Naive thymus-derived CD4-positive, alpha-beta T cell (primary cell): ENCODE data around the gene EXOC6. TPM values are rescaled to one million over a fixed set of nuclear protein-coding genes. Genes with fewer than 3 reads are reported as not detected.

ENCODE experiments used
- ATAC-seq: fragments of 150-1000 bp; cut with Tn5 transposase; 2 replicates; pipeline ENCODE4 v1.10.0; 2021; ENCODE audit warnings: mild to moderate bottlenecking, moderate library complexity
- CTCF ChIA-PET: fragments of 350-600 bp; sonication (Branson Sonifier 250); formaldehyde crosslinking; loops from one replicate; lab custom pipeline; 2021; ENCODE audit warnings: antibody characterized with exemption; lab: Charles Lee
- POLR2A ChIA-PET: fragments of 350-600 bp; sonication (Branson Sonifier 250); formaldehyde crosslinking; loops from one replicate; lab custom pipeline; 2021; ENCODE audit warnings: antibody characterized with exemption, inconsistent platforms; lab: Charles Lee
- DNase-seq, 9 donors: peaks; one replicate each; pipeline versions ENCODE4 v3.0.0 to v3.0.0-alpha.2; 2020 to 2022; ENCODE audit warnings: mixed read lengths in 1 of 9
- H3K27ac ChIP-seq: one replicate; pipeline ENCODE4 v1.7.0; 2013; ENCODE audit warnings: mild to moderate bottlenecking, low read depth, low read length, moderate library complexity
- H3K27me3 ChIP-seq, 2 donors: one replicate each; pipeline ENCODE4 v1.7.0; 2013; ENCODE audit warnings: low read length in 2 of 2, mild to moderate bottlenecking in 2 of 2, moderate library complexity in 2 of 2; ENCODE audit not compliant: control insufficient read depth in 2 of 2, insufficient read depth in 2 of 2
- H3K36me3 ChIP-seq, 3 experiments: 1 replicate in 2 of 3; 2 replicates in 1 of 3; pipeline ENCODE4 v1.7.0; 2013; ENCODE audit warnings: low read length in 3 of 3, mild to moderate bottlenecking in 3 of 3, moderate library complexity in 1 of 3; ENCODE audit not compliant: insufficient read depth in 3 of 3, control insufficient read depth in 2 of 3
- H3K4me1 ChIP-seq, 2 donors: one replicate each; pipeline ENCODE4 v1.7.0; 2013; ENCODE audit warnings: low read length in 2 of 2, mild to moderate bottlenecking in 2 of 2, moderate library complexity in 1 of 2; ENCODE audit not compliant: control insufficient read depth in 2 of 2, insufficient read depth in 2 of 2
- H3K4me3 ChIP-seq: 2 replicates; pipeline ENCODE4 v1.7.0; 2013; ENCODE audit warnings: mild to moderate bottlenecking, low read length
- H3K9me3 ChIP-seq, 3 experiments: 1 replicate in 2 of 3; 2 replicates in 1 of 3; pipeline ENCODE4 v1.7.0; 2013; ENCODE audit warnings: low read length in 3 of 3; ENCODE audit not compliant: control insufficient read depth in 2 of 3
- H3K27ac Mint-ChIP-seq, 9 donors: one replicate each; pipeline ENCODE4 v1.8.0; 2020 to 2022; ENCODE audit warnings: mixed read lengths in 9 of 9, mild to moderate bottlenecking in 8 of 9, moderate library complexity in 5 of 9, inconsistent platforms in 2 of 9
- H3K27me3 Mint-ChIP-seq, 5 donors: one replicate each; pipeline ENCODE4 v1.8.0; 2021 to 2022; ENCODE audit warnings: mixed read lengths in 5 of 5, mild to moderate bottlenecking in 1 of 5
- H3K36me3 Mint-ChIP-seq, 5 donors: one replicate each; pipeline ENCODE4 v1.8.0; 2020 to 2022; ENCODE audit warnings: mixed read lengths in 5 of 5, mild to moderate bottlenecking in 3 of 5, inconsistent platforms in 1 of 5
- H3K4me1 Mint-ChIP-seq, 7 donors: one replicate each; pipeline ENCODE4 v1.8.0; 2020 to 2022; ENCODE audit warnings: mixed read lengths in 7 of 7, mild to moderate bottlenecking in 3 of 7, inconsistent platforms in 1 of 7
- H3K4me3 Mint-ChIP-seq, 10 donors: one replicate each; pipeline ENCODE4 v1.8.0; 2020 to 2022; ENCODE audit warnings: mild to moderate bottlenecking in 10 of 10, mixed read lengths in 10 of 10, moderate library complexity in 6 of 10, inconsistent platforms in 2 of 10
- H3K9me3 Mint-ChIP-seq, 11 donors: one replicate each; pipeline ENCODE4 v1.8.0; 2020 to 2022; ENCODE audit warnings: mixed read lengths in 11 of 11, mild to moderate bottlenecking in 4 of 11, inconsistent platforms in 1 of 11, moderate library complexity in 1 of 11
- intact Hi-C, 2 donors: fragments of 100-400 bp; cut with micrococcal nuclease; formaldehyde crosslinking; loops; one replicate each; pipeline ENCODE4 v1.15.1; 2023
- polyA plus RNA-seq, 2 donors: library from polyadenylated mRNA; unstranded; fragments of 300-500 nt; fragmentation: Illumina TruSeq; gene quantifications; one replicate each; pipeline ENCODE4 v1.2.3, GENCODE V29; 2021
- total RNA-seq, 6 experiments: library from RNA in 5 of 6; stranded (reverse) in 5 of 6; gene quantifications; 1 replicate in 5 of 6; 2 replicates in 1 of 6; pipeline ENCODE4 v1.2.3 and lab custom pipeline; 2021 to 2026

EXOC6 gene
- total and polyA plus RNA-seq, 7 experiments from 2014 or later, result 5.8 to 12.1 (median 9.8) TPM

- Mint-ChIP-seq H3K4me3 (no peak overlapping the region), H3K36me3 (no peaks in the 10 kb centered on the region), H3K27me3 (peaks cover 5 to 32% (median 15%) of the 10 kb centered on the region in 5 donors), H3K27ac (no peak overlapping the region), H3K4me1 (peaks cover 0 to 2% (median 0%) of the 10 kb centered on the region in 7 donors), H3K9me3 (peaks cover 0 to 3% (median 0%) of the 10 kb centered on the region in 11 donors)
- H3K27me3 ChIP-seq, result peaks cover 0 to 8% of the 10 kb centered on the region in 2 donors
- H3K36me3 ChIP-seq, result no peaks in the 10 kb centered on the region
- no peaks in the 10 kb centered on the region for H3K9me3 ChIP-seq
- H3K4me3 ChIP-seq, result no peak overlapping the region
- no peak overlapping the region for H3K27ac ChIP-seq
- DNase-seq (no peak), ATAC-seq (no peak)
- no peaks in the 10 kb centered on the region for H3K4me1 ChIP-seq
- POLR2A ChIA-PET, result no interaction called here
- CTCF ChIA-PET, result no interaction called here
- intact Hi-C loops, result no loop called here
Measured at GRCh38 chr10:92810934-92811532, 37.3 kb upstream of the EXOC6 start.

DNA sequence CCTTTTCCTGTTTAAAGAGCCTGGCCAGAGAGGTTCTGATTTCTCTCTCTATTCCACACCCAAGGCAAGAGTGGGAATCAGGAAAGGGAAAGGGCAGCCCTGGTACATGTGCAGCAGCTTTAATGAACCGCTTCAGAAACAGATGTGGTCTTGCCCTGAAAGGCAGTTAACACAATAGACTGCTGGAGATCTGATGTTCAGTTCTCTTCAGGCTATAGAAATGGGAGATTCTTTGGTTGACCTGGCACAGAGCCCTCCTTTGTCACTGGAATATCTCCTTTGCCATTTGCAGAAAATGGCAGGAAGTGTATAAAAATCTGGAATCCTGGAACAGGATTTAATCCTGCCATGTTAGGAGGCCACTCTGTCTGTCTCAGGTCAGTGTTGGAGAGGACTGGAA is 36.3 kb upstream of the EXOC6 start:
- POLR2A ChIA-PET, result no interaction called here

GRCh38 chr10:92813979-92814378 is 34.3 kb upstream of the EXOC6 start:
- DNase-seq (no peak), ATAC-seq (no peak)
- Histone ChIP-seq H3K9me3 (no peaks in the 10 kb centered on the region), H3K27me3 (peaks cover 0 to 8% of the 10 kb centered on the region in 2 donors), H3K4me3 (no peak overlapping the region), H3K36me3 (no peaks in the 10 kb centered on the region), H3K4me1 (no peaks in the 10 kb centered on the region), H3K27ac (no peak overlapping the region)
- H3K27me3 Mint-ChIP-seq, result peaks cover 5 to 26% (median 13%) of the 10 kb centered on the region in 5 donors
- H3K36me3 Mint-ChIP-seq, result peaks cover 0 to 5% (median 0%) of the 10 kb centered on the region in 5 donors
- ChIA-PET CTCF (no interaction called here), POLR2A (no interaction called here)
- H3K27ac Mint-ChIP-seq, result no peak overlapping the region
- H3K9me3 Mint-ChIP-seq, result no peaks in the 10 kb centered on the region
- H3K4me3 Mint-ChIP-seq, result no peak overlapping the region
- intact Hi-C loops, result no loop called here
- H3K4me1 Mint-ChIP-seq, result no peaks in the 10 kb centered on the region

More for the DNA sequence above, 36.3 kb upstream of the EXOC6 start:
- Mint-ChIP-seq H3K4me1 (no peaks in the 10 kb centered on the region), H3K9me3 (peaks cover 0 to 3% (median 0%) of the 10 kb centered on the region in 11 donors), H3K27ac (no peak overlapping the region), H3K36me3 (peaks cover 0 to 3% (median 0%) of the 10 kb centered on the region in 5 donors), H3K27me3 (peaks cover 10 to 30% (median 16%) of the 10 kb centered on the region in 5 donors), H3K4me3 (no peak overlapping the region)
- intact Hi-C loops, result no loop called here
- H3K4me1 ChIP-seq, result no peaks in the 10 kb centered on the region
- CTCF ChIA-PET, result no interaction called here
- DNase-seq (no peak), ATAC-seq (no peak)
- peaks cover 0 to 8% of the 10 kb centered on the region in 2 donors for H3K27me3 ChIP-seq
- no peaks in the 10 kb centered on the region for H3K36me3 ChIP-seq
- H3K4me3 ChIP-seq, result no peak overlapping the region
- no peak overlapping the region for H3K27ac ChIP-seq
- H3K9me3 ChIP-seq, result no peaks in the 10 kb centered on the region

GRCh38 chr10:92814790-92815189 is 33.5 kb upstream of the EXOC6 start:
- no peak overlapping the region for H3K4me3 Mint-ChIP-seq
- ChIA-PET POLR2A (no interaction called here), CTCF (no interaction called here)
- peaks cover 5 to 26% (median 13%) of the 10 kb centered on the region in 5 donors for H3K27me3 Mint-ChIP-seq
- H3K27me3 ChIP-seq, result peaks cover 0 to 8% of the 10 kb centered on the region in 2 donors
- H3K4me1 ChIP-seq, result no peaks in the 10 kb centered on the region
- no peaks in the 10 kb centered on the region for H3K36me3 ChIP-seq
- H3K4me1 Mint-ChIP-seq, result no peaks in the 10 kb centered on the region
- no peak for ATAC-seq
- H3K27ac ChIP-seq, result no peak overlapping the region
- H3K9me3 Mint-ChIP-seq, result no peaks in the 10 kb centered on the region
- no peak overlapping the region for H3K27ac Mint-ChIP-seq
- H3K4me3 ChIP-seq, result no peak overlapping the region
- H3K9me3 ChIP-seq, result no peaks in the 10 kb centered on the region
- DNase-seq, result no peak
- intact Hi-C loops, result no loop called here
- H3K36me3 Mint-ChIP-seq, result peaks cover 0 to 5% (median 0%) of the 10 kb centered on the region in 5 donors

GRCh38 chr10:92816091-92816531 is 32.2 kb upstream of the EXOC6 start:
- ChIA-PET POLR2A (no interaction called here), CTCF (no interaction called here)
- H3K27ac ChIP-seq, result no peak overlapping the region
- peaks cover 0 to 8% of the 10 kb centered on the region in 2 donors for H3K27me3 ChIP-seq
- H3K4me1 ChIP-seq, result no peaks in the 10 kb centered on the region
- Mint-ChIP-seq H3K9me3 (no peaks in the 10 kb centered on the region), H3K4me3 (no peak overlapping the region), H3K36me3 (peaks cover 0 to 5% (median 0%) of the 10 kb centered on the region in 5 donors), H3K4me1 (no peaks in the 10 kb centered on the region), H3K27me3 (peaks cover 5 to 16% (median 13%) of the 10 kb centered on the region in 5 donors), H3K27ac (no peak overlapping the region)
- H3K9me3 ChIP-seq, result no peaks in the 10 kb centered on the region
- ATAC-seq (no peak), DNase-seq (no peak)
- intact Hi-C loops, result no loop called here
- H3K4me3 ChIP-seq, result no peak overlapping the region
- H3K36me3 ChIP-seq, result no peaks in the 10 kb centered on the region

DNA sequence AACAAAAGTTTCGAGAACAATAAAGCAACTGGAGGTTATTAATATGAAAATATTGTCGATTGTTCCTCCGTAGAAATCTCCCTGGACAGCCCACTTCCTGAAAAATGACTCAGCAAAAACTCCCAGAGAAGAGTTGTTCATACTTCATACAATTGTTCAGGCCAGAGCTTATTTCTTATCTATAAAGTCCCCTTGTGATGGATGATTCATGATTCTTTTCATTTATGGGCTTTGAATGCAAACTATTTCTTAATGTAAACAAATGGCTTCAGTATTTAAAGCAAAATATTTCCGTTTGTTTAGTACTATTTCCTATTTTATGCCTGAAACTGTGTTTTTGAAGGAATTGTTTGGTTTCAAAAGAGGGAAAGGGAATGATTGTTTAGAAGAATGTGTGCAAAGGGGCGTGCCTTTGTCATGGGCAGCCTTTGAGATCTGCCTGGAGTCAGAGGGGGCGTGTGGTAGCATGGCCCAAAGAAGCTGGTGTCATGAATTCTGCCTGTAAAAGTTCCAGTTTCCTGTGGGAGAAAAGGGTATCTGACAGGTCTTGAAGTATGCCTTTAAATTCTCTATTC is 26.2 kb upstream of the EXOC6 start:
- H3K27me3 Mint-ChIP-seq, result peaks cover 0 to 2% (median 1%) of the 10 kb centered on the region in 5 donors
- peaks cover 0 to 1% (median 0%) of the 10 kb centered on the region in 11 donors for H3K9me3 Mint-ChIP-seq
- no peak overlapping the region for H3K4me3 ChIP-seq
- CTCF ChIA-PET, result interaction anchor here (0.8 to 1.2 kb wide), 2 partner anchors 58 to 561 kb away, joined by 4 to 5 read pairs; no protein-coding TSS in a partner anchor
- H3K4me3 Mint-ChIP-seq, result peak overlapping the region in 1 of 10 donors; percentile 7
- H3K36me3 Mint-ChIP-seq, result peaks cover 0 to under 1% (median 0%) of the 10 kb centered on the region in 5 donors
- H3K27me3 ChIP-seq, result no peaks in the 10 kb centered on the region
- H3K27ac Mint-ChIP-seq, result peak overlapping the region in 1 of 9 donors; percentile 28
- POLR2A ChIA-PET, result no interaction called here
- intact Hi-C loops, result no loop called here
- no peaks in the 10 kb centered on the region for H3K36me3 ChIP-seq
- H3K27ac ChIP-seq, result no peak overlapping the region
- no peaks in the 10 kb centered on the region for H3K9me3 ChIP-seq
- H3K4me1 Mint-ChIP-seq, result peaks cover 4 to 18% (median 12%) of the 10 kb centered on the region in 7 donors
- DNase-seq (no peak), ATAC-seq (no peak)
- H3K4me1 ChIP-seq, result no peaks in the 10 kb centered on the region
